ENCODE data around the gene NSDHL.

NSDHL gene

DNA sequence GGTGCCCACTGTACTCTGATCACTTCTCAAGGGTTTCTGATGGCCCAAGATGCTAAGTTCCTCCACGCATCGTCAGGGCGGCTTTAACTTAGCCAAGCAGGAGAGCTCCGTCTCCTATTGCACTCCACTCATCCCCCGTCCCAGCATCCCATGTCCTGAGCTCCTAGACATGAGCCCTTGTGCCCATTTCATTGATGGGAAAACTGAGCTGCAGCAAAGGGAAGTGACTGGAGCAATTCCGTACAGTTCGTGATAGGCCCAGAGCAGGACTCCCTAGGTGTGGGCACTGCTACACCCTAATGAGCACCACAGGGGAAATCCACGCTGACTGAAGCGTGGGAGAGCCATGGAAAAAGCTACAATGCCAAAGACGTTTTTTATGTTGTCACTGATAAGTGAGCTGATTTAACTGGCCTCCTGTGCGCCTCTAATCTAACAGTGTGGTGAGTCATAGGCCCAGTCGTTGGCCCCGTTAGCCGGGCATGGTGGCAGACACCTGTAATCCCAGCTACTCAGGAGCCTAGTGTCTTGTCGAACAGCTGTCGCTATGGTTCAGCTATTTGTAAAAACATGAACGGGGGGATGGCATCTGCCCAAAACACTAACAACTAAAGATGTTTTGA is 14.9 kb downstream of the NSDHL start:
- DNase-seq, result no peak

DNA sequence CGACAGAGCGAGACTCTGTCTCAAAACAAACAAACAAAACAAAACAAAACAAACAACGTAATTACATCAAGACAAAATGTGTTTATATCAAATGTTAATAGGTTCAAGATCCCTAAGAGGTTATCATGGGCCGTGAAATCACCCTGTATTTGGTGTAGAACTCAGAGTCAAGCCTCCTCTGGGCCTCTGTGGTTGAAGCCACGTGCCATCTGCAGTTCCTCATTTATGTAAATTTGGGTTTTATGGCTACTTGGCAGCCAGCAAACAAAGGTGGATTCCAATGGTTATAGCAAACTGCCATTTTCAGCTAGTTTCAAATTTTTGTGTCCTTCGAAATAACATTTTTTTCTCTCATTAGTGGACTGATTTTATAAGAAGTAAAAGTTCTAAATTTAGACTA is 16.4 kb downstream of the NSDHL start:
- DNase-seq, result no peak

DNA sequence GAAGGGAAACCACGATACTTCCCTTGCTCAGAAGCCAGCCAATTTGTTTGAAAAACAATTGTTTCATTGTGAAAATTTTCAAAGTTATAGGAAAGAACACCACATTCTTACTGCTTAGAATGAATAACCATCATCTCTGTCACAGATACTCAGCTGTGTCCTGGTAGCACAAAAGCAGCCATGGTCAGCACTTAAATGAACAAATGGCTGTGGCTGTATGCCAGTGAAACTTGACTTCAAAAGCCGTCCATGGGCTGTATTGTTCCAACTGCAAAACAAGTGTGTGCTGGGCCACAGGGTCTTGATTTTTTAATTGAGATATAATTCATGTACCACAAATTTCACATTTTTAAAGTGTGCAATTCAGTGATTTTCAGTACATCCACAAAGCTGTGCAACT is 19.6 kb downstream of the NSDHL start:
- no peak for DNase-seq

DNA sequence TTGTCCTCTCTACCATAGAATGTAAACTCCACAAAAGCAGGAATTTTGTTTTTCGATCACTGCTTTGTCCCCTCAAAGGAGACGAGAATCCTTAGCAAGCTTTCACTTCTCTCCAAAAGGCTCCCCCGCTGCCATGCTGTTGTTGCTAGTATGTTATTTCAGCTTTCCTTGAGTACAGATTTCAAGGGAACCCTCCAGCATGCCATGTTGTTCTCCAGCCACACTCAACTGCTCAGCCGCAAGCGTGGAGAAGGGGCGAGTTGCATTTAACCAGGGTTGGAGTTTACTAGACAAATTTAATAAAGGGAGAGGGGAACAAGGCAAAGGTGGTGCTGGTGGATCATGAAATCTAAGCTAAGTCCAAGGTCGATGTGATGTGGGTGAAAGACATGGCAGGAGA is 23.1 kb downstream of the NSDHL start:
- no peak for DNase-seq

DNA sequence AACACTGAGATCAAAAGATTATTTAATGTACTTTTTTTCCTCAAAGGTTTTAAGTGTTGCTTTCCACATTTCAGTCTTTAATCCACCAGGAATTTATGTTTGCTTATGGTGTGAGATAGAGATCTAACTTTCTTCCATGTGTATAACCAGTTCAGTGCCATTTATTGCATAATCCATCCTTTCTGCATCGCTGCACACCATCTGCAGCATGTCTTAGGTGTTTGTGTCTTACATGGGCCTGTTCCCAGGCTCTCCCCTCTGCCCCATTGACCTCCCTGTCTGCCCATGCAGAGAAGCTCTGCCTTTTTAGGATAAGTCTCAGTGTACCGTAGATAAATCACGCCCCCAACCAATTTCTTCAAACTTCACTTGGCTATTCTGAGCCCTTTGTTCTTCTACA is 30.3 kb downstream of the NSDHL start:
- no peak for DNase-seq

DNA sequence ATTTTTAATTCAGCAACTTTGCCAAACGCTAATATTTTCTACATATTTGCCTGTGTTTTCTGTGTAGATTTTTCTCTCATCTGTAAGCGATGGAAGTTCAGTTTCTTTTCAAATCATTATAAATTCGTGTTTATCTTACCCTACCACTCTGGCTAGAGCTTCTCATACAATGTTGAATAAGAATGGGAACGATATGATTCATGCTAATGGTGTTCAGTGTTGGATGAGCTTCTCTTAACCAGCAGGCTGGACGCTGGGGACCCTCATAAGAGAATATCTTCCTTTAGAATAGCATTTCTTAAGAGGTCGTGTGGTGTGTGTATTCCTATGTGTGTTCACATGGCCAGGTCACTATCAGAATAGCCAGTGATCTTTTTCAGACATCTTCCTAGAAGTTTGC is 31.0 kb downstream of the NSDHL start:
- no peak for DNase-seq

DNA sequence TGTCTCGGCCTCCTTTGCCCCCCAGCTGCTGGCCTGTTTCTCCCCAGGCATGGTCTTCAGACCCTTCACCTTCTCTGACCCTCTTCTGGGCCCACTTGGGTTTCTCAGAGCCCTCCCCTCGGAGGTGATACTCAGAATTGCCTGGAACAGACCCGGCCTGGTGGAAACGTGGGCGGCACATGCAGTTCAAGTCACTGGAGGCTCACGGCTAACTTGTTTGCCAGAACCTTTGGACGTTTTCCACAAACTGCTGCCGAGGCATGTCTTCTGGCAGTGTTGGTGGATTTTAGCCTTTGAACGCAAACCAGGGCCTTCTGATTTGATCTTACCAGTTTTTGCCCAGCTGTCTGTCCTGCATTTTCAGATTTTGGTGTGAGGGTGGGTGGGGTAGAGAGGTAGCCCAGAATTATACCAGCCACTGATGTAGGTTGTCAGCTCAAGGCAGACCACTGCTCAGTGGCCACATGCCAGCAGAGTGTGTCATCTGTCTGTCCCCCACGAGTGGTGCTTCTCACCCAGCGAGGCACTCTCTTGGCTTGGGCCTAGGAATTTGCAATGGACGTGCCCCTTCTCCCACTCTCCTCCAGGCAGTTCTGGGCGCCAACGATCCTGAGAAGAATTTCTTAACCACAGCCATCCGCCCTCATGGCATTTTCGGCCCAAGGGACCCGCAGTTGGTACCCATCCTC is 34.5 kb downstream of the NSDHL start:
- DNase-seq, result no peak

DNA sequence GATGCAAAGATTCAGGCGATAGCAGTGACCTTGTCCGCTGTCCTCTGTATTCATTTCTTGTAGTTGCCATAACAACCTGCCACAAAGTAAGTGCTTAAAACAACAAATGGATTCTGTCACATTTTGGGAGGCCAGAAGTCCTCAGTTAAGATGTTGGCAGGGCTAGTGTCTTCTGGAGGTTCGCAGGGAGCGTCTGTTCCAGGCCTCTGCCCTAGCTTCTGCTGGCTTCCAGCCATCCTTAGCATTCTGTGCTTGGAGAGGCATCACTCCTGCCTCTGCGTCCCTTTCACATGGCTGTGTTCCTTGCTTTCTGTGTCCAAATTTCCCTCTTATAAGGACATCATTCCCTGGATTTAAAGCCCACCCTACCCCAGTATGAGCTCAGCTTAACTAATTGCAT is 35.5 kb downstream of the NSDHL start:
- no peak for DNase-seq

DNA sequence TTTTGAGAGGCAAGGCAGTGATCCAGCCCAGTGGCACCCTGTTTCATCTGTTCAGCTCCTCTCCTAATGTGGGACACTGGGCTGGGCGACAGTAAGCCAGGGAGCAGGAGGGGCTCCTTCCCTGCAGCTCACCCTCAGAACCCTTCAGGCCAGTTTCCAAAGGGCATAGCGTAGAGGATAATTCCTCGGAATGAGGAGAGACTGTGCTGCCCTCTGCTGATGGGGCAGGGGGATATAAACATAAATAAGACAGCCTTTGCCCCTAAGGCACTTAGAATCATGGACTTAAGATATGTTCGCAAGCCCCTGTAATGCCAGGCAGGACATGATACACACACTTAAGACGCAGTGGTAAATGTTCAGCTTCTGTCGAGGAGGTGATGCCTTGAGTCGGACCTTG is 39.1 kb downstream of the NSDHL start:
- no peak for DNase-seq

DNA sequence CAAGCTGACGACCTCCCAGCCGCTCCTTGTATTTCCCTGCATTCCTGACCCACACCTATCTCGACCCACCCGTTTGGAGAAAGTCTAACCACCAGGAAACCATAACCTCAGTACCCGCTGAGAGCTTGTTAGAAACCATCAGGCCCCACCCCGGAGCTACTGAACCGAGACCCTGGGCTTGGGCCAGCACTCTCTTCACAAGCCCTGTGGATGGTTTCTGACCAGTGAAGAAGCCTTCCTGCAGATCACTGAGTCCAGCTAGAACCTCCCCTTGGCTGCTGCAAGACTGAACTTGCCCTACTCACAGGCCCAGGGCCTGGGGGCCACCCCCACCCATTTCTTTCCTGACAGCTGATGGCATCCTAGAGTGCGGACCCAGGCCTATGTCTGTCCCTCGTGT is 40.4 kb downstream of the NSDHL start:
- DNase-seq, result no peak

DNA sequence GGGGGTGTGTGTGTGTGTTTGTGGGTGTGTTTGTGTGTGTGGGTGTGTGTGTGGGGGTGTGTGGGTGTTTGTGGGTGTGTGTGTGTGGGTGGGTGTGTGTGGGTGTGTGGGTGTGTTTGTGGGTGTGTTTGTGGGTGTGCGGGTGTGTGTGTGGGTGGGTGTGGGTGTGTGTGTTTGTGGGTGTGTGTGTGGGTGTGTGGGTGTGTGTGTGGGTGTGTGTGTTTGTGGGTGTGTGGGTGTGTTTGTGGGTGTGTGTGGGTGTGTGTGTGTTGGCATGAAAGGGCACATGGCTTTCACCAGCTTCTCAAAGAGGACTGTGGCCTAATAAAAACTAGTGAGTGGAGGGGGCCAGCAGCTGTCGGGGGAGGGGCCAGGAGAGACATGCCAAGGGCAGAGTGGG is 41.7 kb downstream of the NSDHL start:
- DNase-seq, result no peak

DNA sequence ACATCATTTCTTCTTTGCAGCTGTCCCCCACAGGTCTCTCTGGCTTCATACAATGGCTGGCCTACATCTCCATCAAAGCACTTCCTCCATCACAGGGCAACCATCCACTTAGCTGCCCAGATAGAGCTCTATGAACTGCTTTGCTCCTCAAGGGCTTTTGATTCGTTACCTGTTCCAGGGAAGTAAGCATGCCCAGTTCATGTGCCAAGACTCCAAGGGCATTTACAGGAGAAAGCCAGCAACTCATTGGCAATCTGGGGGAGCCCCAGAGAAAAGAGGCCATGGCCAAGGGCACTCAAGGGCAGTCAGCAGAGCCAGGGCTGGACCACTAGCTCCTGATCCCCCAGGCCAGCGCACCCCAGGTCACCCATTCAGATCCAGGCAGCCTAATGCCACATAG is 42.5 kb downstream of the NSDHL start:
- DNase-seq, result no peak

DNA sequence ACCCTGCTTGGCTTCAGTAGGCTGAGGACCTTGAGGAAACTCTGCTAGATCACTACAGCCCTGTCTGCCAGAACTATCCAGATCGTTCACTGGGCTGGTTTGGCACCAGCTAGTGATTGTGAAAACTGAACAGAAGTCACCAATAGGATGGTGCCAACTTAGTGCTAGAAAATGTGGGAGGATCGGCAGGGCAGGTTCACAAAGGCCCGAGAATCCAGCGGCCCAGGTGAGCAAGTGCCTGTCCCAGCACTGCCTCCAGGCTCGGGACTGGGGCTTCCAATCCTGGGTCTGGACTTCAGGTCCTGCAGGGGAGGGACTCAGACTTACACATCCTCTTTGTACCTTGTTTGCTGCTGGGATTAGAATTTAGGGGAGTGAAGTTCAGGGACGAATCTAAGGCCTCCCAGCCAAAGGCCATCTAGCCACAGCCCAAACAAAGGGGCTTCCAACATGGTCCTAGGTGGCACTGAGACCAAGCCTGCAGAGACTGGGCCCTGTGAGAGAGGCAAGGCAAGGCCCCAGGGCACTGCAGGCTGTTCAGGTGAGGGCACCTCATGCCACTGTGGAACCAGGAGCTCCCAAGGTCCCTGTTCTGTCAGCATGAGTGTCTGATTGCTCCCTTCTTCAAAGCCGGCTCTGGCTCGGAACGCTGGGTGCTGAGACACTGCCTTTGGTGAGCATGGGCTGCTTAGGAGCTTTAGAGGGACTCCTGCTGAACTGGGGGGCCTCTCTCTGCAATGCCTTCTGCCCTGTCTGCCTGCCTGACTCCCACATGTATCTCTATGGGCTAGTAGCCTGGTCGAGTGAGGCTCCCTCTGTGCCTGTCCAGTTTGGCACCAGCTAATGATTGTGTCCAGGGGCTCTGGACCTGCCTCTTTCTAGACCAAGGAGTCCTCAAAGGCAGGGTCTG is 46.3 kb downstream of the NSDHL start:
- DNase-seq, result no peak

DNA sequence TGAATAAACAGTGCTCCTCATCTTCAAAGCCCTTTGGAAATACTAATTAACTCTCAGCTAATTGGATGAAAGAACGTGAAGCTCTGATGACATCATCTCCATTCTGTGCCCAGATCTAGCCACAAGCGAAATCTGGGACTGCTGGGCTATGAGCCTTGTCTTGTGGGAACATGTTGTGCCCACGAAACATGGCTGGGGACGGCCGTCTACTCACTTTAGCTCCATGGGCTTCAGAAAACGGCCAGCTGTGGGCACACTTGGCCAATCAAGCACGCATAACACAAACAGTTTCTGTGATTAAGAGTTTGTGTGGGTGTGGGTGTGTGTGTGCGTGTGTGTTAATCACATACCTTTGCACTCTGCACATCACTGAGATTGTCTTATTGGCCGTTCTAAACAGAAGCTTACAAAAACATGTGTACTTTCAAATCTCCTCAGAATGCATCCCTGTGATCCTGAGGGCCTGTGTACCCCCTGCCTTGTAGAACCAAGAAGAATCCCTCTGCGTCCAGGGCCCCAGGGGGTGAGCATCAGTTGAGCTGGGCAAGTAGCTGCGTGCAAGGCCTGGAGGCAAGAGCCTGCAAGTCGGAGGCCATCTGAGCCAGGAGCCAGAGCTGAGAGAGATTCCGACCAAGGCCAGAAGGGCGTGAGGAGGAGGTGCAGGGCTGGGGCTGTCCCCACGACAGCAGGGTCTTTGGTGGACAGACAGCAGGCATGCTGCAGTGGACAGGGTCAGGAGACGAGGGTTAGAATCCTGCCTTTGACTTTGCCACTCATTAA is 48.3 kb downstream of the NSDHL start:
- no peak for DNase-seq

DNA sequence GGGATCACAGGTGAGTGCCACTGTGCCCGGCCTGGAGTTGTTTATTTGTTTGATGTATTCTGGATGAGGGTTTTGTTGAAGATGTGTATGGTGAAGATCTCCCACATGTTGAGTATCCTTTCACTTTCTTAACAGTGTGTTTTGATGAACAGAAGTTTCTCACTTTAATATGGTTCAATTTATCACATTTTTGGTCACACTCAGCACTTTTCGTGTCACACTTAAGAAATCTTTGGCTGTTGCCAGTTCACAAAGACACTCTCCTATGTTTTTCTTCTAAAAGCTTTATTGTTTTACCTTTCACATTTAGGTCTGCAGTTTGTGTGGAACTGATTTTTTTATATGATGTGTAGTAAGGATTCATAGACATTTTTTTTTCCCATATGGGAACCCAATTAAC is 50.4 kb downstream of the NSDHL start:
- no peak for DNase-seq

DNA sequence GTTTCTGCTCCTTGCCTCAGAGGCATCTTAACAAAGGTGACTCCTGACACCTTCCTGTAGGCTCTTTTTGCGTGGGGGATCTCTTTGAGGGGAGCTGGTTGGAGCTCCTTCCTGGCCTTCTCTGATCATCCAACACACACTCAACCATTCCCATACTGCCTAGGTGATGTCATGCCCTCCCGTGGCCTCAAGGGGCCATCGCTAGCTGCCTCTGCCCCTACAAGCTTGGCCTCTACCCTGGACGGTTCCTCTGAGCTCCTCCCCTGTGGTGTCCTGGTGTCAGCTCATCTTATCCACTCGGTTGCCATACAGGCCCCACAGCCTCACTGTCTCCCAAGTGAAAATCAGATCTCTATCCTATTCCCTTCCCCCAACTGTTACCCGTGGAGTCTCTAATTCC is 53.3 kb downstream of the NSDHL start:
- DNase-seq, result no peak

DNA sequence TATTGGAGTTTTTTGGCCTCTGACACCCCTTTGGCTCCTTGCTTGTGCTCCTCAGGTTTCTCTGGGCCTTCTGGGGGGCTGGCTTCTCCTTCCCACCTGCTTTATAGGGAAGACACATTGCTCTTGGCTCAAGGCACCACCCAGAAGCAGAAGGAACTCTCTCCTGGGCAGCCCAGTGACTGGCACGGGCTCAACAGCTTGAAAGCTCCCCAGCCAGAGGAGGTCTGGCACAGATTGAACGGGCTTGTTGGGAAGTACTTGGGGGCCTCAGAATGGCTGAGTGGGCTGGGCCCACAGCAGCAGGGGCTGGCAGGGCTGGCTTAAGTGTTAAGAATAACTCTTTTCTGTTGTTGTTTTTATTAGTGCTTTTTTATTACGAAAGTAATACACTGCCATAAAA is 55.9 kb downstream of the NSDHL start:
- no peak for DNase-seq

DNA sequence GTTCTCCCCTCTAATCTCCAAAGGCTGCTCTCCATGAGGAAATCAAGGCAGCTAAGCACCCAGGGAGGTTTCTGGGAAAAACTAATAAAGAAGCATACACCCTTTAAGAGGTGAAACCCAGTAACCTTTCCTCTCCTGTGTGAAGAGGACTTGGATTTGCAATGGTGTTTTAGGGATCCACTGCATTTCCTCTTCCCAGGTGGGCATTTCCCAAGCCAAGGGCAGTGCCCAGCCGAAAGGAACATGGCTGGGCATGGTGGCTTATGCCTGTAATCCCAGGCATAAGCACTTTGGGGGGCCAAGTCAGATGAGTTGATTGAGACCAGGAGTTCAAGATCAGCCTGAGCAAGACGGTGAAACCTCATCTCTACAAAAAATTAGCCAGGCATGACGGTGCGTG is 61.6 kb downstream of the NSDHL start:
- DNase-seq, result no peak

DNA sequence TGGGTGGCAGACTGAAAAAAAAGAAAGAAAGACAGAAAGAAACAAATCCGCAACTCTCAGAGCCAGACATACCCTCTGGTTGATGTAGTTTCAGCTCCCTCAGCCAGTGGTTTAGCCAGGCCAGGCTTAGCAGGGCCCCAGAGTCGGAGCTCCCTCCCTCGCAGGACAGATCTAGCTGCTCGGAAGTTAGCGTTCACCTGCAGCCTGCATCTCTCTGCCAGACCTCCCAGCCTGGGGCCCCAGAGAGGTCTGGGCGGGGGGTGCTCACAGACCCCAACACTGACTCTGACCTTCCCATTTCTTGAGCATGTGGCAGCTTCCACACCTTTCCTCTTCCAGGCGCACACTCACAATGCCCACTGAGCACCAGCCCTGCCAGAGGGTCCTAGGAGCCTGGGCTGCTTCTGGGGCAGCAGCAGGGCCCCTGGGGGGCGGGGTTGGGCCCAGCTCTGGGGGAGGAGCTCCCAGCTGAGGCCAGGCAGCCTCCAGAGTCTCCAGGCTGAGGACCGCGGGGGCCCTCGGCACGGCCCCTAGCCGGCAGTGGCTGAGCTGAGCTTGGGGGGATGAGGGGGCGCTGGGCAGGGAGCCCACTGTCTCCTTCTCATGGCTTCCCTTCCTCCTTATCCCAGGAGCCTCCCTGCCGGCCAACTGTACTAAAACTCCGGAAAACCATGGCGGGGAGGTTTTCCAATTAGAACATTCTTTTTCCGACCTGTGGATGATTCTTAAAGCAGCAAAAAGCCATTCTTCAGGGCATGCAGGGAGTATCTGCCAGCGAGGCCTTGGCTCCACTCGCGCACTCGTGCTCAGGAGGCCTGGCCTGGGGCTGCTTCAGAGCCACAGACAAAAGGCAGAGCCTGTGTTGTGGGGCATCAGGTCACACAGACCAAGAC is 62.4 kb downstream of the NSDHL start:
- DNase-seq, result no peak

DNA sequence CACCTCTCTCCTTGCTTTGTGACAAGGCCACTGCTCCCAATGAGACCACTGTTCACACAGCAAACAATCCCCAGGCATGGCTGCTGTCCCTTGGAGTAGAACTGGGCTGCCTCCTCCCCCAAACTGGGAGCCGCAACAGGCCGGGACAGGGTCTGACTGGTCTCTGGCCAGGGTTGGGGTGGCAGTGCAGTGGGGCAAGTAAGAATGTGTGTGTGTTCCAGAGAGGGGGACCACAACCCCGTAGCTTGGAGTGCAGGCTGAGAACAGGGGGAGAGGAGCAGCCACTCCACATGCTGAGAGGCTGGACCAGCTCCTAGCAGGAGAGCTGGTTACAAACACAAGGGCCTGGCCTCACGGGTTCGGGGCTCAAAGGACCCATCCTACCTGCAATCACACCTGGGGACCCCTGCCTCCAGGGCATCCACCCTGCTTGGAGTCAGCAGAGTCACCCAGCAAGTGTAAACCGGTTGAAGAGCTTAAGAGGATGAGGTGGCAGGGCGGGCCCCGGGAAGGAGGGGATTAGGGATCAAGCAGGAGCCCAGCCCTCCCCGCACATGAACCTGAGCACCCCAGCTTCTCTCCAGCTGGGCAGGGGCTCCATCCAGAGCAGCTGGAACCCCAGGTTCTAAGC is 63.2 kb downstream of the NSDHL start:
- DNase-seq, result no peak

DNA sequence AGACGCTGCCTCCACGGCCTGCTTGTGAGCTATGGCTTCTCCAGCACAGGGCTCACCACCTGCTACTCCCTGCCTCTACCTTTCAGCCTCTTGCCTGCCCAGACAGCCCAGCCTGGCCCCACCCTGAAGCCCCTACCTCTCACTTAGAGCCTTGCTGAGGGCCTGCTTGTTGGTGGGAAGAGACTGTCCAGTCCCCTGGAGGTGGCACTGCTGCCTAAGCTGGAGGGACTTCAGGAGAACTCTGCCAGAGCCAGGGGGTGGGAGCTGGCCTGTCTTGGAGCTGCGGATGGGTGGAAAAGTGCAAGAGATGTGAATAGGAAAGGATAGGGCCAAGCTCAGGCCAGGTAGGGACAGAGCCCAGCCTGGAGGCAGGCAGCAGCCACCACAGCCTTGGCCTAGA is 64.3 kb downstream of the NSDHL start:
- no peak for DNase-seq
